WERI-Rb-1 (cell line): ENCODE measurements around the gene SERP2.

ENCODE experiments used
- DNase-seq: peaks from one replicate; pipeline ENCODE4 v3.0.0-alpha.2; 2020
- H3K27ac ChIP-seq: fragments of 250-450 bp; sonication (Bioruptor Pico); 2 replicates; pipeline ENCODE4 v1.5.1; 2020; ENCODE audit warnings: mild to moderate bottlenecking, moderate library complexity
- H3K27me3 ChIP-seq: fragments of 250-450 bp; sonication (Bioruptor Pico); 2 replicates; pipeline ENCODE4 v1.5.1; 2021; ENCODE audit warnings: mild to moderate bottlenecking, low read depth, moderate library complexity; ENCODE audit not compliant: insufficient read depth, severe bottlenecking
- H3K36me3 ChIP-seq: fragments of 250-450 bp; sonication (Bioruptor Pico); 2 replicates; pipeline ENCODE4 v1.5.1; 2020; ENCODE audit warnings: mild to moderate bottlenecking, moderate library complexity
- H3K4me3 ChIP-seq: 2 replicates; pipeline ENCODE4 v1.5.1; 2011; ENCODE audit warnings: low read depth, mild to moderate bottlenecking, control low read depth, low read length
- H3K9me3 ChIP-seq: fragments of 250-450 bp; sonication (Bioruptor Pico); 2 replicates; pipeline ENCODE4 v1.5.1; 2021; ENCODE audit warnings: mild to moderate bottlenecking, moderate library complexity; ENCODE audit not compliant: severe bottlenecking
- TF ChIP-seq, protein P1 (sequence below): IDR thresholded peaks from 2 replicates; pipeline ENCODE4 v1.5.1; 2011; ENCODE audit warnings: low read depth, mild to moderate bottlenecking, control low read depth, inconsistent platforms, low read length

The SERP2 gene

DNA sequence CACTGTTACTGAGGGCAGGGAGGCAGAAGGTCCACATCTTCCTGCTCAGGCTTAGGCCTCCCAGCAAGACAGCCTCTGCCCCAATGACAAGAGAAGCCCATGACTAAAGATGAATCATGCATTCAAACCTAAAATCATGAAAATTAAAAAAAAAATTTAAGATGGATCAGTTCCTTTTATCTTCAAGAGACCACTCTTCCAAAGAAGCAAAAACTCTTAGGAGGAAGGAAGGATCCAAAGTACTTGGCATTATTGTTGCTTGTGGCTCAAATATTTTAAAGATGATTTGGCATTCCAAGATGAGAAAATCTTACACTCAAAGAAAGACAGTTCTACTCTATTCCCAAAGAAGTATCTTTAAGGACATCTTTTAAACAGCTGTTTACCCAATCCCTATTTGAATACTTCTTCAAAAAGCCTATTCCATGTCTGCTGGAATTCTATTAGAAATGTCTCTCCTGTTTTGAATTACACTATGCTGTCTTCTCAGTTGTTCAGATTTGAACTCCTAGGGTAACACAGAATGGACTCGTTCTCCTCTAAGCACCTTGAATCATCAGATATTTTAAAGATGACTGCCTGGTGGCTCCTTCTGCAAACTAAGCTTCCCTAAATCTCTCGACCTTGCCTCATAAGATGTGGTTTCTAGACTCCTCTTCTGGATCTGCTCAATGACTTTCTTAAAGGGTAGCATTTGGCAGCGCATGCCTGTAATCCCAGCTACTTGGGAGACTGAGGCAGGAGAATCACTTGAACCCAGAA is 7.0 kb downstream of the SERP2 start:
- Histone ChIP-seq H3K27me3 (no peaks in the 10 kb centered on the region), H3K27ac (no peak overlapping the region), H3K4me3 (no peak overlapping the region), H3K36me3 (no peaks in the 10 kb centered on the region), H3K9me3 (no peaks in the 10 kb centered on the region)
- TF ChIP-seq, protein P1, sequence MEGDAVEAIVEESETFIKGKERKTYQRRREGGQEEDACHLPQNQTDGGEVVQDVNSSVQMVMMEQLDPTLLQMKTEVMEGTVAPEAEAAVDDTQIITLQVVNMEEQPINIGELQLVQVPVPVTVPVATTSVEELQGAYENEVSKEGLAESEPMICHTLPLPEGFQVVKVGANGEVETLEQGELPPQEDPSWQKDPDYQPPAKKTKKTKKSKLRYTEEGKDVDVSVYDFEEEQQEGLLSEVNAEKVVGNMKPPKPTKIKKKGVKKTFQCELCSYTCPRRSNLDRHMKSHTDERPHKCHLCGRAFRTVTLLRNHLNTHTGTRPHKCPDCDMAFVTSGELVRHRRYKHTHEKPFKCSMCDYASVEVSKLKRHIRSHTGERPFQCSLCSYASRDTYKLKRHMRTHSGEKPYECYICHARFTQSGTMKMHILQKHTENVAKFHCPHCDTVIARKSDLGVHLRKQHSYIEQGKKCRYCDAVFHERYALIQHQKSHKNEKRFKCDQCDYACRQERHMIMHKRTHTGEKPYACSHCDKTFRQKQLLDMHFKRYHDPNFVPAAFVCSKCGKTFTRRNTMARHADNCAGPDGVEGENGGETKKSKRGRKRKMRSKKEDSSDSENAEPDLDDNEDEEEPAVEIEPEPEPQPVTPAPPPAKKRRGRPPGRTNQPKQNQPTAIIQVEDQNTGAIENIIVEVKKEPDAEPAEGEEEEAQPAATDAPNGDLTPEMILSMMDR, result no peak
- DNase-seq, result no peak

DNA sequence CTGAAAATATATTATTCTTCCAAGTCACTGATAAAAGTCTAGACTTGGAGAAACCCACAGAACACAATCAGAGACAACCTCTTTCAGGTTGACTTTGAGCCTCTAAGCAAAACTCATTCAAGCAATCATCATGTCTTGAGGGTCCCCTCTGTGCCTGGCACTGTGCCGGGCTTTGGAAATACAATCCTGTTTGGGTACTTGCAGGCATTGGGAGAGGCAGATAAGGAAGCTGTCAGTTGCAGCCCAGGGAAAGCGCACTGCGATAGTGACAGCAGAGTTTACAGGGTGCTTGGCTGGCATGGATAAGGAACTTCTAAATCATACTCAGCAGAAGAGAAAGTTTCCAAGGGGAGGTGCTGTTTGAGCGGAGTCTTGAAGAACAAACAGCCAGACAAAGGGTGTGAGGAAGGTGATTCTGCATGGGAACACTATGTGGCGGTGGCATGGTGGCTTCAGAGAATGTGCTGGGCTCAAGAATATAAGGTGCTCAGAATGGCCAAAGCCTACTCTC is 9.1 kb downstream of the SERP2 start:
- Histone ChIP-seq H3K27ac (no peak overlapping the region), H3K4me3 (no peak overlapping the region), H3K27me3 (no peaks in the 10 kb centered on the region), H3K9me3 (no peaks in the 10 kb centered on the region), H3K36me3 (no peaks in the 10 kb centered on the region)
- DNase-seq, result no peak
- TF ChIP-seq, protein P1, result no peak

DNA sequence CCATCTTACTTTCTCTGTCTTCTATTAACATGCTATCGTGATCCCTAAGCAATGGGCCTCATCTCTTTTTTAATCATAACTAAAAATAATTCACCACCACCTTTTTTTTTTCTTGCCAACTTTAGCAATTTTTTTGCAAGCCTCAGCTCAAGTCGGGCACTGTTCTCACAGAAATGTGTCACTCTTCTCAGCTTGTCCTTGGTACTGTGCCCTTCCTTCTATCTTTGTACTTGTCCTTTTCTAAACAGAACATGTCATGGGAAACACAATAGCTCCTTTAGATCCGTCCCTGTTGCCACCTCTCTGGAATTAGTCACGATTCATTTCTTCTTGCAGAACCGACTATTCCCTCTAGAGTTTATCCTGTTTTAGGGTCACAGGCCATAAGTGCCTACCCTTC is 10.3 kb downstream of the SERP2 start:
- H3K36me3 ChIP-seq, result no peaks in the 10 kb centered on the region
- DNase-seq, result no peak
- H3K27me3 ChIP-seq, result no peaks in the 10 kb centered on the region
- H3K4me3 ChIP-seq, result no peak overlapping the region
- TF ChIP-seq, protein P1, result no peak
- no peaks in the 10 kb centered on the region for H3K9me3 ChIP-seq
- H3K27ac ChIP-seq, result no peak overlapping the region

DNA sequence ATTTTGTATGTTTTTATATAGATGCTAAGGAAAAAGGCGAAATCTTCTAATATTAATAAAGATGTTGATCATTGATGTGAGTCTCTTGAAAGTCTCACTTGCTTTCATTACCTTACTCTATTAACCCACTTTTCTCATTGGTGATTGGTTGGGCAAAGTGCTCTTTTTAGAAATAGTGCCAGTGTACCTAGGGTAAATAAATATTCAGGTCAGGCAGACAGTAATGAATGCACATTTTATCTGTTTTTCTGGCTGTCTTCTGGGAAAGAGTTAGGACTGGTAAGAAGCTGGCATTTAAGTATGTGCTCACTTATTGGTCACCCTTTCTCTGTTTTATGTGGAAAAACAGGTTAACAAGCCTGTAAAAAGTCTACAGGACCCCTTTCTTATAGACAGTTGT is 11.2 kb downstream of the SERP2 start:
- Histone ChIP-seq H3K9me3 (no peaks in the 10 kb centered on the region), H3K27me3 (no peaks in the 10 kb centered on the region), H3K27ac (no peak overlapping the region), H3K4me3 (no peak overlapping the region), H3K36me3 (no peaks in the 10 kb centered on the region)
- DNase-seq, result no peak
- TF ChIP-seq, protein P1, result no peak

DNA sequence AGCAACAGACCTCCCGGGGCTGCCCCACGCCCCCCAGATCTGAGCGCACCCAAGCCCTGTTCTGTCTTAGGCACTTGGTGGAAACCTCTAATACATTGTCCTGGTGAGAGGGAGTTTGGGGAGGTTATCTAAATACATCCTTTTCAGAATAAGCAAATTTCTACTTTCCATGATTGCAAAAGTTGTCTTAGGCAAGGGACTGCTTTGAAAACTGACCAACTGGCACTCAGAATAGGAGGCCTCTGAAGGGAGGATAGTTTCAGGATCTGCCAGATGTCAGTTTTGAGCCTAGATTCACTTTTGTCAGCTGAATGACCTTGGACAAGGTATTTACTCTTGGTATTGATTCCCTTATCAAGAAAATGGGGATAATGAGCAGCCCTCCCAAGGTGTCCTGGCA is 11.8 kb downstream of the SERP2 start:
- H3K9me3 ChIP-seq, result no peaks in the 10 kb centered on the region
- no peak overlapping the region for H3K4me3 ChIP-seq
- DNase-seq, result no peak
- TF ChIP-seq, protein P1, result no peak
- no peaks in the 10 kb centered on the region for H3K36me3 ChIP-seq
- no peak overlapping the region for H3K27ac ChIP-seq
- no peaks in the 10 kb centered on the region for H3K27me3 ChIP-seq

DNA sequence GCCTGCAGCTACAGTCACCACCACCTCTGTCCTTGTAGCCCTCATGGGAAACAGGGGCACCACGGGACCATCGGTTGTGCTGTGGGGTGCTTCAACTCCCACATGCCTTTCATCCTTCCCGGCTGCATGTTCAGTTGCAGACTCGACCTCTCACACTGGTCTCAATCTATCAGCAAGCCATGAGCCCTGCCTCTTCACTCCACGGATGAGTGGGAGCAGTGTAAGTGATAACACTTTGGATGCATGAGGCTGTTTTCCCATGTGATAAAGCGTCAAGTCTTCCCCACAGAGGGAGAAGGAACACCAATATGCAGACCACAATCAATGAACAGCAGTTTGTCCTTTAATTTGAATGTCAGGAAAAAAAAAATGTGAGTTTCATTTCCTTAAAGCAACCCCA is 12.2 kb downstream of the SERP2 start:
- TF ChIP-seq, protein P1, result no peak
- Histone ChIP-seq H3K9me3 (no peaks in the 10 kb centered on the region), H3K27ac (no peak overlapping the region), H3K4me3 (no peak overlapping the region), H3K36me3 (no peaks in the 10 kb centered on the region), H3K27me3 (no peaks in the 10 kb centered on the region)
- no peak for DNase-seq
